PC-9 (cell line): ENCODE results near the gene MAMDC4.

Experiments
- EZH2 ChIP-seq: fragments of 200-600 bp; sonication (generic); IDR thresholded peaks from 2 replicates; pipeline ENCODE4 v1.8.0; 2017; ENCODE audit warnings: antibody characterized with exemption, low read depth
- TF ChIP-seq, protein P1 (sequence below): fragments of 200-600 bp; sonication (generic); conservative IDR thresholded peaks from 2 replicates; pipeline ENCODE4 v1.6.1; 2017; ENCODE audit warnings: mixed run types, antibody characterized with exemption, mild to moderate bottlenecking, moderate library complexity

DNA sequence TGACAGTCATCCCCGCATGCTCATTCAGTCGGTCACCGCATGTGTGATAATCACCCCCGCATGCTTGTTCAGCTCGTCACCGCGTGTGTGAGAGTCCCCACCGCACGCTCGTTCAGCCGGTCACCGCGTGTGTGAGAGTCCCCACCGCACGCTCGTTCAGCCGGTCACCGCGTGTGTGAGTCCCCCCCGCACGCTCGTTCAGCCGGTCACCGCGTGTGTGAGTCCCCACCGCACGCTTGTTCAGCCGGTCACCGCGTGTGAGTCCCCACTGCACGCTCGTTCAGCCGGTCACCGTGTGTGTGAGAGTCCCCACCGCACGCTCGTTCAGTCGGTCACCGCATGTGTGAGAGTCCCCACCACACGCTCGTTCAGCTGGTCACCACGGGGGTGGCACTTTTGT lies 37.7 kb downstream of the MAMDC4 start:
- TF ChIP-seq, protein P1, sequence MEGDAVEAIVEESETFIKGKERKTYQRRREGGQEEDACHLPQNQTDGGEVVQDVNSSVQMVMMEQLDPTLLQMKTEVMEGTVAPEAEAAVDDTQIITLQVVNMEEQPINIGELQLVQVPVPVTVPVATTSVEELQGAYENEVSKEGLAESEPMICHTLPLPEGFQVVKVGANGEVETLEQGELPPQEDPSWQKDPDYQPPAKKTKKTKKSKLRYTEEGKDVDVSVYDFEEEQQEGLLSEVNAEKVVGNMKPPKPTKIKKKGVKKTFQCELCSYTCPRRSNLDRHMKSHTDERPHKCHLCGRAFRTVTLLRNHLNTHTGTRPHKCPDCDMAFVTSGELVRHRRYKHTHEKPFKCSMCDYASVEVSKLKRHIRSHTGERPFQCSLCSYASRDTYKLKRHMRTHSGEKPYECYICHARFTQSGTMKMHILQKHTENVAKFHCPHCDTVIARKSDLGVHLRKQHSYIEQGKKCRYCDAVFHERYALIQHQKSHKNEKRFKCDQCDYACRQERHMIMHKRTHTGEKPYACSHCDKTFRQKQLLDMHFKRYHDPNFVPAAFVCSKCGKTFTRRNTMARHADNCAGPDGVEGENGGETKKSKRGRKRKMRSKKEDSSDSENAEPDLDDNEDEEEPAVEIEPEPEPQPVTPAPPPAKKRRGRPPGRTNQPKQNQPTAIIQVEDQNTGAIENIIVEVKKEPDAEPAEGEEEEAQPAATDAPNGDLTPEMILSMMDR = no peak
- TF ChIP-seq EZH2 = no peak
